Transverse colon (tissue), 4 donors: ENCODE results near the gene MEIS2.

Experiments
- EP300 ChIP-seq: sonication (generic); formaldehyde crosslinking; IDR thresholded peaks from one replicate; pipeline ENCODE4 v1.6.1; 2017; ENCODE audit warnings: antibody characterized with exemption, low read depth
- POLR2A ChIP-seq: fragments of 450-650 bp; IDR thresholded peaks from one replicate; pipeline ENCODE4 v1.6.1; 2016; ENCODE audit warnings: antibody characterized with exemption, mild to moderate bottlenecking, moderate library complexity
- POLR2AphosphoS5 ChIP-seq, 3 donors: sonication (generic); formaldehyde crosslinking; IDR thresholded peaks; one replicate each; pipeline ENCODE4 v1.6.1; 2016; ENCODE audit warnings: antibody characterized with exemption in 3 of 3
- TF ChIP-seq, protein P1 (sequence below), 5 experiments: fragments of 200-600 bp in 3 of 5; fragments of 450-650 bp in 2 of 5; sonication (generic) in 3 of 5; IDR thresholded peaks; 1 replicate in 2 of 5; 2 replicates in 3 of 5; pipeline ENCODE4 v1.5.1; 2016 to 2017; ENCODE audit warnings: antibody characterized with exemption in 5 of 5, inconsistent platforms in 3 of 5, mild to moderate bottlenecking in 2 of 5, moderate library complexity in 1 of 5

DNA sequence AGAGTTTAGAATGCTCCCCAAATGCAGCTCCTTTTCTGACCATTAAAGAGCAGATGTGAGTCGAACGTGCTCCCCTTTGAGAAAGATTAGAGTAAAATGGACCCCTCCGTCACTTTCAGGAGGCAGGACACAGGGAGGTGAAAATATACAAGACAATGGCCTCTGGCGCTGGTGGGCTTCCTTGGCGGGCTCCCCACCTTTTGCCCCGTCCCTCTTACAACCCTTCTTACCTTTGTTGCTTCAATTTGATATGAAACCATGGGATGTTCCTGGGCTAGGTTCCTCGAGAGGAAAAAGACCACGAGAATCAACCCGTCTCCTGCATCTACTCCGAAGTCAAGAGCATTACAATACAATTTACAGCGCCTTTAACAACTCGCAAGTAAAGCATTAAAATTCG is 214.2 kb downstream of the MEIS2 start:
- TF ChIP-seq, protein P1, sequence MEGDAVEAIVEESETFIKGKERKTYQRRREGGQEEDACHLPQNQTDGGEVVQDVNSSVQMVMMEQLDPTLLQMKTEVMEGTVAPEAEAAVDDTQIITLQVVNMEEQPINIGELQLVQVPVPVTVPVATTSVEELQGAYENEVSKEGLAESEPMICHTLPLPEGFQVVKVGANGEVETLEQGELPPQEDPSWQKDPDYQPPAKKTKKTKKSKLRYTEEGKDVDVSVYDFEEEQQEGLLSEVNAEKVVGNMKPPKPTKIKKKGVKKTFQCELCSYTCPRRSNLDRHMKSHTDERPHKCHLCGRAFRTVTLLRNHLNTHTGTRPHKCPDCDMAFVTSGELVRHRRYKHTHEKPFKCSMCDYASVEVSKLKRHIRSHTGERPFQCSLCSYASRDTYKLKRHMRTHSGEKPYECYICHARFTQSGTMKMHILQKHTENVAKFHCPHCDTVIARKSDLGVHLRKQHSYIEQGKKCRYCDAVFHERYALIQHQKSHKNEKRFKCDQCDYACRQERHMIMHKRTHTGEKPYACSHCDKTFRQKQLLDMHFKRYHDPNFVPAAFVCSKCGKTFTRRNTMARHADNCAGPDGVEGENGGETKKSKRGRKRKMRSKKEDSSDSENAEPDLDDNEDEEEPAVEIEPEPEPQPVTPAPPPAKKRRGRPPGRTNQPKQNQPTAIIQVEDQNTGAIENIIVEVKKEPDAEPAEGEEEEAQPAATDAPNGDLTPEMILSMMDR (IDR thresholded peaks at IDR 0.05), result no peak
- TF ChIP-seq POLR2A, result no peak
- no peak for TF ChIP-seq POLR2AphosphoS5 (IDR thresholded peaks at IDR 0.05)
- no peak for TF ChIP-seq EP300
